Measurements from ENCODE around the gene DENND4B.
A peak's percentile ranks its signal among the peaks of the same experiment; 100 is the strongest.
"Not testable (repeated sequence)": the region's sequence is repeated elsewhere in the genome, so short reads cannot be mapped to it uniquely, and the experiment has no call there.

Gene DENND4B

GRCh38 chr1:153922972-153923925 is 23.3 kb downstream of the DENND4B start, which contains the start of gene GATAD2B:
GATAD2B (minus strand) TSS chr1:153922972; CDS start chr1:153828347, 94,625 bp downstream.
- DNase-seq: peak; percentile 100

GRCh38 chr1:153922076-153922971 is 24.2 kb downstream of the DENND4B start:
- DNase-seq: no peak

GRCh38 chr1:153921803-153922075 is 24.8 kb downstream of the DENND4B start:
- no peak for DNase-seq

GRCh38 chr1:153921080-153921802 is 25.3 kb downstream of the DENND4B start:
- DNase-seq: no peak

GRCh38 chr1:153919876-153920852 is 26.4 kb downstream of the DENND4B start:
- DNase-seq: peak; percentile 33

- no peak for DNase-seq
Observed at GRCh38 chr1:153916297-153916696, 30.2 kb downstream of the DENND4B start.

GRCh38 chr1:153912349-153912748 is 34.2 kb downstream of the DENND4B start:
- no peak for DNase-seq

GRCh38 chr1:153910560-153910959 is 36.0 kb downstream of the DENND4B start:
- DNase-seq: not testable (repeated sequence)

- no peak for DNase-seq
Observed at GRCh38 chr1:153908071-153908470, 38.4 kb downstream of the DENND4B start.

GRCh38 chr1:153907134-153907533 is 39.4 kb downstream of the DENND4B start:
- no peak for DNase-seq

- DNase-seq: no peak
Observed at GRCh38 chr1:153906396-153906795, 40.1 kb downstream of the DENND4B start.

- DNase-seq: not testable (repeated sequence)
Observed at GRCh38 chr1:153905908-153906307, 40.6 kb downstream of the DENND4B start.

GRCh38 chr1:153903841-153904455 is 42.6 kb downstream of the DENND4B start:
- no peak for DNase-seq

GRCh38 chr1:153899509-153899908 is 47.0 kb downstream of the DENND4B start:
- DNase-seq: no peak

- DNase-seq: not testable (repeated sequence)
Observed at GRCh38 chr1:153895866-153896265, 50.7 kb downstream of the DENND4B start.

GRCh38 chr1:153891042-153891441 is 55.5 kb downstream of the DENND4B start:
- DNase-seq: not testable (repeated sequence)

- DNase-seq: no peak
Observed at GRCh38 chr1:153888533-153888932, 58.0 kb downstream of the DENND4B start.

GRCh38 chr1:153886127-153886526 is 60.4 kb downstream of the DENND4B start:
- DNase-seq: no peak

GRCh38 chr1:153883223-153883622 is 63.3 kb downstream of the DENND4B start:
- DNase-seq: no peak

GRCh38 chr1:153882296-153882912 is 64.1 kb downstream of the DENND4B start:
- no peak for DNase-seq

- DNase-seq: no peak
Observed at GRCh38 chr1:153881751-153882150, 64.8 kb downstream of the DENND4B start.
